ENCODE data around the gene TSHZ2. TPM values are rescaled to one million over a fixed set of nuclear protein-coding genes. Genes with fewer than 3 reads are reported as not detected.

The TSHZ2 gene
- total and polyA plus RNA-seq, 2 of the 4 experiments (the other 2 are of a cell fraction): under 0.01 to 0.02 TPM

DNA sequence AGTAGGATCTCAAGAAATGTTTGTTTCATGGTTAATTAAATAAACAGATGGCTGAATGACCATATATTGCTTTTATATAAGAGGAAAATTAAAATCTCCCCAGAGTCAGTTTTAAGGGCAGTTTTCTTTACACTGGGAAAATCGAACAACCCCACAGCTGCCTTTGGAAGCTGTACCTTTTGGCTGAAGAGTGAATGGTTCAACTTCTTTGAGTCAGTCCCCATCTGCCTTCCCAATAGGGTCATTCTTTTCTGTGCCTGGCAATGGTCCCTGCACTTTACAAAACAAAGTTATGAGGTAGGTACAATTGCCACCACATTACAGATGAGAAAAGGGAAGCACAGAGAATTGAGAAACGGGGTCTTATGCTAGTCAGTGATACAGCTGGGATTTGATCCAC, 39.5 kb downstream of the TSHZ2 start:
- Histone ChIP-seq H3K27me3 (ENCODE audit: control insufficient read depth, insufficient read depth, low read length) (no peaks in the 10 kb centered on the region), H2AK9ac (replicated peaks; ENCODE audit: low read depth, low read length, poor library complexity) (no peak overlapping the region), H3K36me3 (ENCODE audit: control insufficient read depth, insufficient read depth, low read length) (no peaks in the 10 kb centered on the region), H3K9me1 (ENCODE audit: insufficient read depth, low read length) (no peaks in the 10 kb centered on the region), H3K4ac (ENCODE audit: low read depth, low read length) (no peak overlapping the region), H3K9ac (ENCODE audit: low read depth, low read length) (no peak overlapping the region), H2AFZ (replicated peaks; ENCODE audit: low read length, poor library complexity) (no peak overlapping the region), H4K5ac (ENCODE audit: low read depth, low read length) (no peak overlapping the region), H3K14ac (replicated peaks; ENCODE audit: low read depth, low read length) (no peak overlapping the region), H3K23ac (ENCODE audit: low read depth, low read length) (no peak overlapping the region), H2BK5ac (ENCODE audit: low read depth, low read length, poor library complexity, severe bottlenecking) (no peak overlapping the region), H2BK15ac (ENCODE audit: low read depth, low read length) (no peak overlapping the region), H2AK5ac (ENCODE audit: low read depth, low read length) (no peak overlapping the region), H4K8ac (ENCODE audit: low read depth in 2 of 2, low read length in 2 of 2) (no peak overlapping the region), H3K27ac (ENCODE audit: insufficient read depth, low read length) (no peak overlapping the region), H4K91ac (ENCODE audit: insufficient read depth, low read depth, low read length) (no peak overlapping the region), H3K9me3 (ENCODE audit: control insufficient read depth, insufficient read depth, low read length) (0 out of 2 replicates have a peak, but pooled peaks cover 5% of the 10 kb centered on the region), H3K4me2 (ENCODE audit: low read depth, low read length) (no peak overlapping the region), H3K18ac (ENCODE audit: low read depth, low read length) (no peak overlapping the region), H2BK120ac (ENCODE audit: low read depth, low read length) (no peak overlapping the region), H3K4me1 (ENCODE audit: control insufficient read depth, insufficient read depth, low read length) (no peaks in the 10 kb centered on the region), H3K56ac (ENCODE audit: extremely low read depth, insufficient read depth, low read length) (no peak overlapping the region), H3K79me1 (ENCODE audit: low read depth in 1 of 2, low read length in 2 of 2) (no peaks in the 10 kb centered on the region), H4K20me1 (ENCODE audit: insufficient read depth, low read length) (no peaks in the 10 kb centered on the region), H2BK20ac (ENCODE audit: low read depth, low read length) (no peak overlapping the region), H3K4me3 (ENCODE audit: insufficient read depth, low read depth, low read length) (no peak overlapping the region)
- CTCF ChIA-PET: no interaction called here
- no TSS peak for BruUV-seq (replicated peaks)
- POLR2A ChIA-PET (ENCODE audit: unreplicated experiment): no interaction called here
- no peak for TF ChIP-seq RAD21 (IDR thresholded peaks at IDR 0.05; ENCODE audit: low read length)
- TF ChIP-seq, protein P1, sequence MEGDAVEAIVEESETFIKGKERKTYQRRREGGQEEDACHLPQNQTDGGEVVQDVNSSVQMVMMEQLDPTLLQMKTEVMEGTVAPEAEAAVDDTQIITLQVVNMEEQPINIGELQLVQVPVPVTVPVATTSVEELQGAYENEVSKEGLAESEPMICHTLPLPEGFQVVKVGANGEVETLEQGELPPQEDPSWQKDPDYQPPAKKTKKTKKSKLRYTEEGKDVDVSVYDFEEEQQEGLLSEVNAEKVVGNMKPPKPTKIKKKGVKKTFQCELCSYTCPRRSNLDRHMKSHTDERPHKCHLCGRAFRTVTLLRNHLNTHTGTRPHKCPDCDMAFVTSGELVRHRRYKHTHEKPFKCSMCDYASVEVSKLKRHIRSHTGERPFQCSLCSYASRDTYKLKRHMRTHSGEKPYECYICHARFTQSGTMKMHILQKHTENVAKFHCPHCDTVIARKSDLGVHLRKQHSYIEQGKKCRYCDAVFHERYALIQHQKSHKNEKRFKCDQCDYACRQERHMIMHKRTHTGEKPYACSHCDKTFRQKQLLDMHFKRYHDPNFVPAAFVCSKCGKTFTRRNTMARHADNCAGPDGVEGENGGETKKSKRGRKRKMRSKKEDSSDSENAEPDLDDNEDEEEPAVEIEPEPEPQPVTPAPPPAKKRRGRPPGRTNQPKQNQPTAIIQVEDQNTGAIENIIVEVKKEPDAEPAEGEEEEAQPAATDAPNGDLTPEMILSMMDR (conservative IDR thresholded peaks at IDR 0.05; ENCODE audit: low read depth, low read length): no peak
- TF ChIP-seq RCOR1 (IDR thresholded peaks at IDR 0.05; ENCODE audit: insufficient replicate concordance, low read length): no peak
- TF ChIP-seq BHLHE40 (IDR thresholded peaks at IDR 0.05; ENCODE audit: low read depth, low read length): no peak
- TF ChIP-seq, protein P2, sequence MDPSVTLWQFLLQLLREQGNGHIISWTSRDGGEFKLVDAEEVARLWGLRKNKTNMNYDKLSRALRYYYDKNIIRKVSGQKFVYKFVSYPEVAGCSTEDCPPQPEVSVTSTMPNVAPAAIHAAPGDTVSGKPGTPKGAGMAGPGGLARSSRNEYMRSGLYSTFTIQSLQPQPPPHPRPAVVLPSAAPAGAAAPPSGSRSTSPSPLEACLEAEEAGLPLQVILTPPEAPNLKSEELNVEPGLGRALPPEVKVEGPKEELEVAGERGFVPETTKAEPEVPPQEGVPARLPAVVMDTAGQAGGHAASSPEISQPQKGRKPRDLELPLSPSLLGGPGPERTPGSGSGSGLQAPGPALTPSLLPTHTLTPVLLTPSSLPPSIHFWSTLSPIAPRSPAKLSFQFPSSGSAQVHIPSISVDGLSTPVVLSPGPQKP (IDR thresholded peaks at IDR 0.05; ENCODE audit: borderline replicate concordance, low read depth, low read length): no peak
- TF ChIP-seq, protein P3, sequence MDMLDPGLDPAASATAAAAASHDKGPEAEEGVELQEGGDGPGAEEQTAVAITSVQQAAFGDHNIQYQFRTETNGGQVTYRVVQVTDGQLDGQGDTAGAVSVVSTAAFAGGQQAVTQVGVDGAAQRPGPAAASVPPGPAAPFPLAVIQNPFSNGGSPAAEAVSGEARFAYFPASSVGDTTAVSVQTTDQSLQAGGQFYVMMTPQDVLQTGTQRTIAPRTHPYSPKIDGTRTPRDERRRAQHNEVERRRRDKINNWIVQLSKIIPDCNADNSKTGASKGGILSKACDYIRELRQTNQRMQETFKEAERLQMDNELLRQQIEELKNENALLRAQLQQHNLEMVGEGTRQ (IDR thresholded peaks at IDR 0.05; ENCODE audit: low read depth, low read length): no peak
- no peak for TF ChIP-seq NFE2L2 (IDR thresholded peaks at IDR 0.05; ENCODE audit: low read depth, low read length)
- TF ChIP-seq MXI1 (IDR thresholded peaks at IDR 0.05; ENCODE audit: borderline replicate concordance, low read depth, low read length): no peak
- TF ChIP-seq CHD1 (IDR thresholded peaks at IDR 0.05; ENCODE audit: low read depth, low read length): no peak
- no peak for TF ChIP-seq CEBPB (IDR thresholded peaks at IDR 0.05; ENCODE audit: low read depth, low read length)
- WGBS, 2 experiments (ENCODE audit: extremely low coverage in 2 of 2, insufficient read length in 1 of 2): no CpG with 5 or more reads among the region's 2 CpGs
- in situ Hi-C loops (cut with MboI; ENCODE audit: low sequenced_read_pairs) (no loop called here), dilution Hi-C loops (cut with HindIII; ENCODE audit: low sequenced_read_pairs, unreplicated experiment) (no loop called here), intact Hi-C loops (cut with micrococcal nuclease) (no loop called here)
- ATAC-seq (ENCODE audit: low read depth) (no peak), DNase-seq (no peak)

Measured in IMR-90 (cell line).